ENCODE results near the gene SLC16A5. TPM values are rescaled to one million over a fixed set of nuclear protein-coding genes. Genes with fewer than 3 reads are reported as not detected.

The SLC16A5 gene
- total RNA-seq, 1 donor from 2014 or later: 7.1 TPM

DNA sequence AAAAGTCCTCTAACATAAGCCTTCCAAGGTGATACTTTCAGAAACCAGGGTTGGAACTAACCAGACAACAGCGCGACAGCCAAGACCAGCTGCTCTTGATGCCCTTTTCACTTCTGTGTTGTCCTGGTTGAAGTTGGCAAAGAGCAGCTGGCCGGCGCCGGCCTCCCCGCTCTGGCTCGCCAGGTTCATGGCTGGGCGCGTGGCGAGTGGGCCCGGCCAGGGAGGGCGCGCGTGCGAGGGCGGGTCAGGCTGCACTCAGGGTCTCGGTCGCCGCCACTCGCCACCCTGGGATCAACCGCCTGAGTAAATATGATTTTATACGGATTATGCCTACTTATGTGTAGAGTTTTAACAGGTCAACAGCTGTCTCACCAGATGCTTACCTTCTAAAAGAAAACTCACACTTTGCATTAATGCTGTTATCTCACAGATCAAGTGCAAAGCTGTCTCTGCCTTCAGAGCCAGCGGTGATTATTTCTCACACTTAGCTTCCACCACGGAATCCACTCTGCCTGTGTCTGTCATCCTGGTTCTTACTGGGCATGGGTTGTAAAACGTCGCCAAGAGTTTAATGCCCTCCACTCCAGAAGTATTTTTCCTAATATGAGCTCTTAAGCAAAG lies 27.2 kb upstream of the SLC16A5 start:
- DNase-seq (ENCODE audit: low read depth) (no peak), FAIRE-seq (no peak)

GRCh38 chr17:75061055-75061438 lies 26.7 kb upstream of the SLC16A5 start:
- H3K79me2 ChIP-seq (ENCODE audit: insufficient read depth, low read length): no peaks in the 10 kb centered on the region
- no peak overlapping the region for H3K9ac ChIP-seq (ENCODE audit: low read length)
- H3K4me2 ChIP-seq (ENCODE audit: low read length): no peak overlapping the region
- peaks cover 8% of the 10 kb centered on the region for H4K20me1 ChIP-seq (ENCODE audit: insufficient read depth, low read length)
- H3K9me3 ChIP-seq (ENCODE audit: insufficient read depth, low read depth, low read length): no peaks in the 10 kb centered on the region
- H3K27ac Mint-ChIP-seq (ENCODE audit: unreplicated experiment): no peak overlapping the region
- H3K36me3 Mint-ChIP-seq (ENCODE audit: low read depth, unreplicated experiment): peaks cover 26% of the 10 kb centered on the region
- no peak for FAIRE-seq
- H3K27me3 ChIP-seq (ENCODE audit: insufficient read depth, low read length): no peaks in the 10 kb centered on the region
- no peaks in the 10 kb centered on the region for H3K9me3 Mint-ChIP-seq (ENCODE audit: unreplicated experiment)
- H3K4me3 ChIP-seq (ENCODE audit: insufficient read depth, low read depth, low read length): no peak overlapping the region
- H3K4me1 ChIP-seq (ENCODE audit: insufficient read depth, low read length): peaks cover 5% of the 10 kb centered on the region
- H3K27me3 Mint-ChIP-seq (ENCODE audit: low read depth, unreplicated experiment): no peaks in the 10 kb centered on the region
- H3K4me3 Mint-ChIP-seq (ENCODE audit: unreplicated experiment): no peak overlapping the region
- H3K4me1 Mint-ChIP-seq (ENCODE audit: low read depth, unreplicated experiment): peaks cover 5% of the 10 kb centered on the region
- TF ChIP-seq EZH2 (IDR thresholded peaks at IDR 0.05; ENCODE audit: insufficient read depth, low read length): no peak
- TF ChIP-seq, protein P1, sequence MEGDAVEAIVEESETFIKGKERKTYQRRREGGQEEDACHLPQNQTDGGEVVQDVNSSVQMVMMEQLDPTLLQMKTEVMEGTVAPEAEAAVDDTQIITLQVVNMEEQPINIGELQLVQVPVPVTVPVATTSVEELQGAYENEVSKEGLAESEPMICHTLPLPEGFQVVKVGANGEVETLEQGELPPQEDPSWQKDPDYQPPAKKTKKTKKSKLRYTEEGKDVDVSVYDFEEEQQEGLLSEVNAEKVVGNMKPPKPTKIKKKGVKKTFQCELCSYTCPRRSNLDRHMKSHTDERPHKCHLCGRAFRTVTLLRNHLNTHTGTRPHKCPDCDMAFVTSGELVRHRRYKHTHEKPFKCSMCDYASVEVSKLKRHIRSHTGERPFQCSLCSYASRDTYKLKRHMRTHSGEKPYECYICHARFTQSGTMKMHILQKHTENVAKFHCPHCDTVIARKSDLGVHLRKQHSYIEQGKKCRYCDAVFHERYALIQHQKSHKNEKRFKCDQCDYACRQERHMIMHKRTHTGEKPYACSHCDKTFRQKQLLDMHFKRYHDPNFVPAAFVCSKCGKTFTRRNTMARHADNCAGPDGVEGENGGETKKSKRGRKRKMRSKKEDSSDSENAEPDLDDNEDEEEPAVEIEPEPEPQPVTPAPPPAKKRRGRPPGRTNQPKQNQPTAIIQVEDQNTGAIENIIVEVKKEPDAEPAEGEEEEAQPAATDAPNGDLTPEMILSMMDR (IDR thresholded peaks at IDR 0.05; ENCODE audit: insufficient read depth, low read depth, low read length): no peak
- H3K36me3 ChIP-seq (ENCODE audit: insufficient read depth, low read length): peaks cover 26% of the 10 kb centered on the region
- no peak for DNase-seq (ENCODE audit: low read depth)
- H3K27ac ChIP-seq (ENCODE audit: low read depth, low read length): no peak overlapping the region
- H2AFZ ChIP-seq (ENCODE audit: low read depth, low read length): no peak overlapping the region

More for the DNA sequence above, 27.2 kb upstream of the SLC16A5 start:
- Histone ChIP-seq H3K79me2 (ENCODE audit: insufficient read depth, low read length) (no peaks in the 10 kb centered on the region), H3K4me2 (ENCODE audit: low read length) (no peak overlapping the region), H3K9ac (ENCODE audit: low read length) (no peak overlapping the region), H3K4me1 (ENCODE audit: insufficient read depth, low read length) (peaks cover under 1% of the 10 kb centered on the region), H3K36me3 (ENCODE audit: insufficient read depth, low read length) (peaks cover 28% of the 10 kb centered on the region), H3K9me3 (ENCODE audit: insufficient read depth, low read depth, low read length) (no peaks in the 10 kb centered on the region), H3K27ac (ENCODE audit: low read depth, low read length) (no peak overlapping the region), H2AFZ (ENCODE audit: low read depth, low read length) (no peak overlapping the region), H4K20me1 (ENCODE audit: insufficient read depth, low read length) (peaks cover 8% of the 10 kb centered on the region), H3K4me3 (ENCODE audit: insufficient read depth, low read depth, low read length) (no peak overlapping the region), H3K27me3 (ENCODE audit: insufficient read depth, low read length) (no peaks in the 10 kb centered on the region)
- TF ChIP-seq EZH2 (IDR thresholded peaks at IDR 0.05; ENCODE audit: insufficient read depth, low read length): no peak
- TF ChIP-seq, protein P1 (IDR thresholded peaks at IDR 0.05; ENCODE audit: insufficient read depth, low read depth, low read length): no peak
- H3K36me3 Mint-ChIP-seq (ENCODE audit: low read depth, unreplicated experiment): peaks cover 25% of the 10 kb centered on the region
- no peak overlapping the region for H3K27ac Mint-ChIP-seq (ENCODE audit: unreplicated experiment)
- H3K9me3 Mint-ChIP-seq (ENCODE audit: unreplicated experiment): no peaks in the 10 kb centered on the region
- H3K4me1 Mint-ChIP-seq (ENCODE audit: low read depth, unreplicated experiment): peaks cover under 1% of the 10 kb centered on the region
- no peaks in the 10 kb centered on the region for H3K27me3 Mint-ChIP-seq (ENCODE audit: low read depth, unreplicated experiment)
- H3K4me3 Mint-ChIP-seq (ENCODE audit: unreplicated experiment): no peak overlapping the region

GRCh38 chr17:75061618-75062017 lies 26.1 kb upstream of the SLC16A5 start:
- no peak overlapping the region for H2AFZ ChIP-seq (ENCODE audit: low read depth, low read length)
- H3K4me3 ChIP-seq (ENCODE audit: insufficient read depth, low read depth, low read length): no peak overlapping the region
- peaks cover 5% of the 10 kb centered on the region for H3K4me1 ChIP-seq (ENCODE audit: insufficient read depth, low read length)
- H3K9me3 ChIP-seq (ENCODE audit: insufficient read depth, low read depth, low read length): no peaks in the 10 kb centered on the region
- H3K4me2 ChIP-seq (ENCODE audit: low read length): no peak overlapping the region
- Mint-ChIP-seq H3K27me3 (ENCODE audit: low read depth, unreplicated experiment) (no peaks in the 10 kb centered on the region), H3K4me3 (ENCODE audit: unreplicated experiment) (no peak overlapping the region), H3K27ac (ENCODE audit: unreplicated experiment) (no peak overlapping the region), H3K36me3 (ENCODE audit: low read depth, unreplicated experiment) (peaks cover 26% of the 10 kb centered on the region), H3K4me1 (ENCODE audit: low read depth, unreplicated experiment) (peaks cover 5% of the 10 kb centered on the region), H3K9me3 (ENCODE audit: unreplicated experiment) (no peaks in the 10 kb centered on the region)
- FAIRE-seq: no peak
- no peaks in the 10 kb centered on the region for H3K79me2 ChIP-seq (ENCODE audit: insufficient read depth, low read length)
- TF ChIP-seq, protein P1 (IDR thresholded peaks at IDR 0.05; ENCODE audit: insufficient read depth, low read depth, low read length): no peak
- TF ChIP-seq EZH2 (IDR thresholded peaks at IDR 0.05; ENCODE audit: insufficient read depth, low read length): no peak
- peaks cover 8% of the 10 kb centered on the region for H4K20me1 ChIP-seq (ENCODE audit: insufficient read depth, low read length)
- no peak overlapping the region for H3K27ac ChIP-seq (ENCODE audit: low read depth, low read length)
- no peak overlapping the region for H3K9ac ChIP-seq (ENCODE audit: low read length)
- H3K36me3 ChIP-seq (ENCODE audit: insufficient read depth, low read length): peaks cover 21% of the 10 kb centered on the region
- DNase-seq (ENCODE audit: low read depth): no peak
- H3K27me3 ChIP-seq (ENCODE audit: insufficient read depth, low read length): no peaks in the 10 kb centered on the region

All from astrocyte (in vitro differentiated cells and primary cell).